HEK293T (cell line): ENCODE data around the gene LRPAP1.

Experiments
- CTBP1 ChIP-seq: fragments of 450-650 bp; IDR thresholded peaks from 2 replicates; pipeline ENCODE4 v1.6.1; 2016; ENCODE audit warnings: borderline replicate concordance
- ELF4 ChIP-seq: fragments of 450-650 bp; IDR thresholded peaks from 2 replicates; pipeline ENCODE4 v1.6.1; 2017; ENCODE audit warnings: antibody characterized with exemption
- FOXA1 ChIP-seq: fragments of 450-650 bp; IDR thresholded peaks from 2 replicates; pipeline ENCODE4 v1.6.1; 2016; ENCODE audit warnings: mild to moderate bottlenecking
- SP1 ChIP-seq: fragments of 450-650 bp; IDR thresholded peaks from 2 replicates; pipeline ENCODE4 v1.6.1; 2017
- TARDBP ChIP-seq: fragments of 450-650 bp; IDR thresholded peaks from 2 replicates; pipeline ENCODE4 v1.6.1; 2016
- ZNF384 ChIP-seq: fragments of 450-650 bp; IDR thresholded peaks from 2 replicates; pipeline ENCODE4 v1.6.1; 2016

- TF ChIP-seq ZNF384 (no peak), TARDBP (no peak), CTBP1 (no peak), FOXA1 (no peak), ELF4 (no peak), SP1 (no peak)
Measured at GRCh38 chr4:3481113-3481531, 51.1 kb downstream of the LRPAP1 start.
